NCI-H1092 (cell line): Measurements from ENCODE around the gene ZBTB49.

Source experiments
- DNase-seq: peaks from one replicate; lab custom pipeline; 2025; lab: John Stamatoyannopoulos, UW

The ZBTB49 gene

DNA sequence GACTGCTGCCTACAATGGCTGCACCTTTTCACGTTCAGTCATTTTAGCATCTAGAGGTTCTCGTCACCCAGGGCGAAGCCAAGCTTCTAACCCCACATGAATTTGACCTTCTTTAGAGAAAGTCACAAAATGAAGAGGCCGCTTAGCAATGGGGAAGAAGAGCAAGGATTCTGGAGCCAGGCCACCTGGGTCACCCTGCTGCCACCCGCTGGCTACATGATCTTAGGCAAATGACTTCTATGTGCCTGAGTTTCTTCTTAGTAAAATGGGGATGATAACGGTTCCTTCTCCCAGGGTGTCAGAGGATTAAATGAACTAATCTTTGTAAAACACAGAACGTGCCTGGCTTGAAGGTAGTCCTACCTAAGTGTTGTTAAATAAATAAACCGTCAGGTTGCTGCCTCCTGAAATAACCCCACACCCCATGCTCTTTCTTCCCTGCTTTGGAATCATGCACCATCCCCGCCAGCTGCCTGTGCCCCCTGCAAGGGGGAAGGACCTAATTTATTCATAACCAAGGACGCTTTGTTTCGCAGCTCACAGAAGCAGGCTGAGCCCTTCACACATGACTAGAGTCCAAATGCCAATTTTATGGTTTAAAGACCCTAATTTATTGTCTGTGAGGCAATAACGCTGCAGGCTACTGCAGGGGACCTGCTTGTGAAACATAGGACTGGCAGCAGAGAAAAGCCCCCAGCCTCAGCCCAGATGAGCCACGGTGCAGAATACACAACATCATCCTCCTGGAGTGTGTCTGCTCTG, 68.2 kb downstream of the ZBTB49 start:
- no peak for DNase-seq

DNA sequence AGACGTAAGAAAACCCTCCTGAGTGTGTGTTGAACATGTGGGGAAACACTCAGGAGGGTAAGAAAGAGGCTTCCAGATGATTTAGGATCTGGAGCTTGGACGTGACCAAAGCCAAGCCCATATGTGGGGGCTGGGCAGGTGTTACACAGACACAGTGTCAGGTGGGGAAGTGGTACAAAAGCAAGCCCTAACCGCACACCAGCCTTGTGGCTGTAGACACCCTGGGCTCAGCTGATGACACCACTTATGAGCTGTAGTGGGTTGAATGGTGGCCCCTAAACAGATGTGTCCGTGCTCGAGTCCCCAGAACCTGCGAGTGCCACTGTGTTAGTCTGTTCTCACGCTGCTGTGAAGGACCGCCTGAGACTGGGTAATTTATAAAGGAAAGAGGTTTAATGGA, 71.8 kb downstream of the ZBTB49 start:
- DNase-seq = no peak

DNA sequence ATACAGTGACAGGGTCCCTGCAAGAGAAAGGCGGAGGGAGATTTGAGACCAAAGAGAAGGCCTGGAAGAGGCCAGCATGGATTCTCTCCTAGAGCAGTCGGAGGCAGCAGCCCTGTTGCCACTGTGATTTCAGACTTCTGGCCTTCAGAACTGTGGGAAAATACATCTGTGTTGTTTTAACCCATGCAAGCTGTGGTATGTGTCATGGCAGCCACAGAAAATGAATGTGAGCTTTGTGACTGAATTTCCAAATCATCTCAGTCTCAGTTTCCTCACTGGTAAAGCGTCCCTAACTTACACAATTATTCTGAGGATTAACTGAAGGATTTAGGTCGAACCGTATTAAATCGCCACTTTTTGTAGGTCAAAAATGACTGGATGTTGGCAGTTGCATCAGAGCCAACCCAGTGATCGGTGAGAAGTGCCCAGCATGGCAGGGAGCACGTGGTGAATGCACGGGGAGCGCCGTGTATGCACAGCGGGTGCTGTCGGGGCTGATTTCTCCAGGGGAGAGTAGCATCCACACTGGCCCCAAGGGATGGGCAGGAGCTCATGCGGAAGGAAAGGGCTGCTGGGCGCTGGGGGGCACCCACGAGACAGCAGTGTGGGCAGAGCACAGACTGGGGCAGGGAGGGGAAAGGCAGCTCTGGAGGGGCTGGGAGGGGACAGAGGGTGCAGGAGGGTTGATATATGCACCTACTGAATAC, 73.1 kb downstream of the ZBTB49 start:
- no peak for DNase-seq

DNA sequence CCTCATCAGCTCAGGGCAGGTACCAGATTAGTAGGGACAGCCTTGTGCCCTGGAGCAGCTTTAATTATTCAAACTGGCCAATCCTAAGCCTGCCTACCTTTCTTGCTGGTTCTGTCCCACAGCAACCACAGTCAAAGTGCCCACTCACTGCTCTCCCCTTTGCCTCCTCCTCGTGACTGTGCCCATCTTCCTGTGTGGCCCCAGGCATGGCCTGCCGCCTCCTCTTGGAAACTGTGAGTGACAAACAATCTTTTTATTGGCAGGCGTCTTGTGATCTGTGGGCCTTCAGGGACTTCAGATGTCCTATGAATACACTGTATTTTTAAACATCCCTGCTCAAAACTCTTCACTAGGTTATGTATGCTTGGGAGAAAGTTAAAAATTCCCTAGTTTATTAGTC, 74.0 kb downstream of the ZBTB49 start:
- DNase-seq = no peak

DNA sequence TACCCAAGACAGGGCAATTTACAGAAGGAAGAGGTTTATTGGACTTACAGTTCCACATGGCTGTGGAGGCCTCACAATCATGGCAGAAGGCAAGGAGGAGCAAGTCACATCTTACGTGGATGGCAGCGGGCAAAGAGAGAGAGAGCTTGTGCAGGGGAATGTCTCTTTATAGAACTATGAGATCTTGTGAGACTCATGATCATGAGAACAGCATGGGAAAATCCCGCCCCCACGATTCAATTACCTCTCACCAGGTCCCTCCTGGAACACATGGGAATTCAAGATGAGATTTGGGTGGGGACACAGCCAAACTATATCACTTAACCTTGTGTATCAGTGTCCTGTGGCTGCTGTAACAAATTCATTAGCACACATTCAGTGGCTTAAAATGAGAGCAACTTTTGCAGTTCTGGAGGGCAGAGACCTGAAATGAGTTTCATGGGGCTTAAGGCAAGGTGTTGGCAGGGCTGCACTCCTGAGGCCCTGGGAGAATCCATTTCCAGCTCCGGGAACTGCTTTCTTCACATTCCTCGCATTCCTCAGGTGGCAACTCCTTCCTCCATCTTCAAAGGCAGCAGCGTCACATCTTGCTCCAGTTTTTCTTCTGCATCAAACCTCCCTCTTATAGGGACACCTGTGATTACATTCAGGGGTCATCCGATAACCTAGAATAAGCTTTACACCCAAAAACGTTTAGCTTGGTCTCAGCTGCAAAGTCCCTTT, 74.6 kb downstream of the ZBTB49 start:
- no peak for DNase-seq

DNA sequence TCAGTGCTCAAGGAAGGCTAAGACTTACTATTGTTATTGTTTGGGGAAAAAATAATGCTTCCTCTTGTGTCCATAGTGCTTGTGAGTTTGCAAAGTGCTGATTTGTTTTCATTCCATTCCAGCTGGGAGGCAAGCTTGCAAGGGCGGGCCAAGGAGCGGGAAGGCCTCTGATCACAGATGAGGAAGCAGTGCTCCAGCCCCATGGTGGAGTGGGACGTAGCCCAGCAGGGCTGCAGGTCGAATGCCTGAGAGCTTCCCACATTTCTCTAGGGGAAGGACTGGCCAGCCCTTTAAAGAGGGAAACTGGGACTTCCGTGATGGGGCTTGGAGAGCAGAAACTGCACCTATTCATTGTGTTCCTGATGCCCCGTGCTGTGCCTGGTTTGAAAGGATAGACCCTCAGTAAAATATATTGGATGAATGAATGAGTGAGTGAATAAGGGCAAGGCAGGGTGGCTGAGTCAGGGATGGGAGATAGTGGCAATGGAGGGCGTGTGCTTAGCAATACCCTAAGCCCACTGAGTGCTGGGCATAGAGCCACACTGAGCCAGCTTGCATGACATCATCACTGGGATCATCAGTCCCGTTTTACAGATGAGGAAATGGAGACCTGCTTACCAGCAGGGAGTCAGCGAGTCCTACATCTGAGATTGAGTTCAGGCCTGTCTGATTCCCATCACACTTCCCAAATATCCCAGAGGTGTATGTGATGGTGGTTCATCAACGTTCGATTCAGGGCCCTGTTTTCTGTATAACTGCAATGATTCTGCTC, 78.9 kb downstream of the ZBTB49 start:
- DNase-seq = no peak
